ENCODE data around the gene XPNPEP3.

DNA sequence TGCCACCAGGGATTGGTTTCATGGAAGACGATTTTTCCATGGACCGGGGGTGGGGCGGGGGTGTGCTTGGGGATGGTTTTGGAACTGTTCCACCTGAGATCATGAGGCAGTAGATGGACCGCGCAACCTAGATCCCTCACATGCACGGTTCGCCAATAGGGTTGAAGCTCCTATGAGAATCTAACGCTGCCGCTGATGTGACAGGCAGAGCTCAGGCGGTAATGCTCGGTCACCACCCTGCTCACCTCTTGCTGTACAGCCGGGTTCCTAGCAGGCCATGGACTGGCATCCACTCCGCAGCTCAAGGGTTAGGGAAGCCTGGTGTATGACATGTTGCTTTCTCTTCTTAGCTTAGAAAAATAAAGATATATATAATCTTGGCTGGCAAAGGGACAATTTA is 116.2 kb downstream of the XPNPEP3 start:
- TF ChIP-seq, protein P1, sequence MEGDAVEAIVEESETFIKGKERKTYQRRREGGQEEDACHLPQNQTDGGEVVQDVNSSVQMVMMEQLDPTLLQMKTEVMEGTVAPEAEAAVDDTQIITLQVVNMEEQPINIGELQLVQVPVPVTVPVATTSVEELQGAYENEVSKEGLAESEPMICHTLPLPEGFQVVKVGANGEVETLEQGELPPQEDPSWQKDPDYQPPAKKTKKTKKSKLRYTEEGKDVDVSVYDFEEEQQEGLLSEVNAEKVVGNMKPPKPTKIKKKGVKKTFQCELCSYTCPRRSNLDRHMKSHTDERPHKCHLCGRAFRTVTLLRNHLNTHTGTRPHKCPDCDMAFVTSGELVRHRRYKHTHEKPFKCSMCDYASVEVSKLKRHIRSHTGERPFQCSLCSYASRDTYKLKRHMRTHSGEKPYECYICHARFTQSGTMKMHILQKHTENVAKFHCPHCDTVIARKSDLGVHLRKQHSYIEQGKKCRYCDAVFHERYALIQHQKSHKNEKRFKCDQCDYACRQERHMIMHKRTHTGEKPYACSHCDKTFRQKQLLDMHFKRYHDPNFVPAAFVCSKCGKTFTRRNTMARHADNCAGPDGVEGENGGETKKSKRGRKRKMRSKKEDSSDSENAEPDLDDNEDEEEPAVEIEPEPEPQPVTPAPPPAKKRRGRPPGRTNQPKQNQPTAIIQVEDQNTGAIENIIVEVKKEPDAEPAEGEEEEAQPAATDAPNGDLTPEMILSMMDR (IDR thresholded peaks at IDR 0.05), result no peak
- TF ChIP-seq POLR2AphosphoS5 (IDR thresholded peaks at IDR 0.05), result no peak
- TF ChIP-seq POLR2A (IDR thresholded peaks at IDR 0.05), result no peak
